ENCODE results near the gene COG6.

GRCh38 chr13:39616087-39616694 is 39.3 kb upstream of the COG6 start:
- TF ChIP-seq, protein P1, sequence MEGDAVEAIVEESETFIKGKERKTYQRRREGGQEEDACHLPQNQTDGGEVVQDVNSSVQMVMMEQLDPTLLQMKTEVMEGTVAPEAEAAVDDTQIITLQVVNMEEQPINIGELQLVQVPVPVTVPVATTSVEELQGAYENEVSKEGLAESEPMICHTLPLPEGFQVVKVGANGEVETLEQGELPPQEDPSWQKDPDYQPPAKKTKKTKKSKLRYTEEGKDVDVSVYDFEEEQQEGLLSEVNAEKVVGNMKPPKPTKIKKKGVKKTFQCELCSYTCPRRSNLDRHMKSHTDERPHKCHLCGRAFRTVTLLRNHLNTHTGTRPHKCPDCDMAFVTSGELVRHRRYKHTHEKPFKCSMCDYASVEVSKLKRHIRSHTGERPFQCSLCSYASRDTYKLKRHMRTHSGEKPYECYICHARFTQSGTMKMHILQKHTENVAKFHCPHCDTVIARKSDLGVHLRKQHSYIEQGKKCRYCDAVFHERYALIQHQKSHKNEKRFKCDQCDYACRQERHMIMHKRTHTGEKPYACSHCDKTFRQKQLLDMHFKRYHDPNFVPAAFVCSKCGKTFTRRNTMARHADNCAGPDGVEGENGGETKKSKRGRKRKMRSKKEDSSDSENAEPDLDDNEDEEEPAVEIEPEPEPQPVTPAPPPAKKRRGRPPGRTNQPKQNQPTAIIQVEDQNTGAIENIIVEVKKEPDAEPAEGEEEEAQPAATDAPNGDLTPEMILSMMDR (IDR thresholded peaks at IDR 0.05) = peak; percentile 59 to 84 (median 78)
- no peak for TF ChIP-seq POLR2A (IDR thresholded peaks at IDR 0.05)
- no peak for TF ChIP-seq POLR2AphosphoS5 (IDR thresholded peaks at IDR 0.05)
- no peak for TF ChIP-seq EP300 (IDR thresholded peaks at IDR 0.05; ENCODE audit: low read depth)
